Stimulated activated CD8-positive, alpha-beta memory T cell treated with anti-CD3 and anti-CD28 coated beads, Interleukin-7, amount 100 ng/mL, for 24 hours (primary cell): ENCODE measurements around the gene MPG.
A peak's percentile ranks its signal among the peaks of the same experiment; 100 is the strongest.
"Not testable (repeated sequence)": the region's sequence is repeated elsewhere in the genome, so short reads cannot be mapped to it uniquely, and the experiment has no call there.

Experiments used
- DNase-seq: peaks from one replicate; pipeline ENCODE4 v3.0.0-alpha.2; 2020; ENCODE audit warnings: low read depth

Gene MPG, protein sequence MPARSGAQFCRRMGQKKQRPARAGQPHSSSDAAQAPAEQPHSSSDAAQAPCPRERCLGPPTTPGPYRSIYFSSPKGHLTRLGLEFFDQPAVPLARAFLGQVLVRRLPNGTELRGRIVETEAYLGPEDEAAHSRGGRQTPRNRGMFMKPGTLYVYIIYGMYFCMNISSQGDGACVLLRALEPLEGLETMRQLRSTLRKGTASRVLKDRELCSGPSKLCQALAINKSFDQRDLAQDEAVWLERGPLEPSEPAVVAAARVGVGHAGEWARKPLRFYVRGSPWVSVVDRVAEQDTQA

DNA sequence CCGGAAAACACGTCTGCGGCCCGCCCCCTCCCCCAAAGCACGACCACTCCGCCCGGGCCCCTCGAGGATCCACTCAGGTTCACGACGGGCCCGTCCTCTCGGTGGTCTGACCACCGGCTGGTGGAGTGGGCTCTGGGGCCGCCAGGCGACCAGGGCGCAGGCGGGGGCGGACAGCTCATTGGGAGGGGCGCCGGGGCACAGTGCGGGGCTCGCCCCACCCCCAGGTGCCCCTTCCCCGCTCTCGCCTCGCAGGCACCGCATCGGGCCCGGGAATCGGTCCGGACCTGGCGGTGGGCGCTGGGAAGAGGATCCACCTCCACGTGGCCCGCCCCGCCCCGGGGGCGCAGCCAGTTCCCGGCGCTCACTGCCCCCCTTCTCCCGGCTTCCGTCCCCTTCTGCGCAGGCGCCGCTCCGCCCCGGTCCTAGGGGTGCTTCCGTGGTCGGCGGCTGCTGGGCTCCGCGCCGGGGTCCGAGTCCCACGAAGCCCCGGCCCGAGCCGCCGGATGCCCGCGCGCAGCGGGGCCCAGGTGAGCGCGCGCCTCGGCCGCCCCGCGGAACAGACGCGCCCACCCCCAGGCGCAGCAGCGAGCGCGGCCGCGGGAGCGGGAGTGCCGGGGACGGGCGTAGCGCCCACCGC is at the start of gene MPG:
Gene MPG (plus strand): TSS at position 419 of the 637 bp plus-strand sequence. CDS start 85 bp downstream, at position 504.
- peak; percentile 65 for DNase-seq

DNA sequence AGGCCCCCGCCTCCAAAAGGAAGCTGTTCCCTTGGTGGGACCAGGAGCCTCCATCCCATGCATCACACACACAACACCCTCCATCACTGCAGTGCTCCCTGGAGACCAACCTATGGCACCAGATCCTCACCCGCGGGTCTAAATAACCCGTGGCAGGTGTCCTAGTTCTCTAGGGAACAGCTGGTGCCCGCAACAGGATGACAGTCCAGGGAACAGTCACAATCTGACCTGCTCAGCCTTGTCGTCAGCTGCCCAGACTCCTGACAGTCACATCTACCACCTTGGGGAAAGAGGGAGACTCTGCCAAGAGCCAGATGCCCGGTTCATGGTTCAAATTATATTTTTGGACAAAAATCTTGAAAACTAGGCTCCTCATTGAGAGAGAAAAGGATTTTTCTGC is 47.4 kb upstream of the MPG start:
- DNase-seq = not testable (repeated sequence)

DNA sequence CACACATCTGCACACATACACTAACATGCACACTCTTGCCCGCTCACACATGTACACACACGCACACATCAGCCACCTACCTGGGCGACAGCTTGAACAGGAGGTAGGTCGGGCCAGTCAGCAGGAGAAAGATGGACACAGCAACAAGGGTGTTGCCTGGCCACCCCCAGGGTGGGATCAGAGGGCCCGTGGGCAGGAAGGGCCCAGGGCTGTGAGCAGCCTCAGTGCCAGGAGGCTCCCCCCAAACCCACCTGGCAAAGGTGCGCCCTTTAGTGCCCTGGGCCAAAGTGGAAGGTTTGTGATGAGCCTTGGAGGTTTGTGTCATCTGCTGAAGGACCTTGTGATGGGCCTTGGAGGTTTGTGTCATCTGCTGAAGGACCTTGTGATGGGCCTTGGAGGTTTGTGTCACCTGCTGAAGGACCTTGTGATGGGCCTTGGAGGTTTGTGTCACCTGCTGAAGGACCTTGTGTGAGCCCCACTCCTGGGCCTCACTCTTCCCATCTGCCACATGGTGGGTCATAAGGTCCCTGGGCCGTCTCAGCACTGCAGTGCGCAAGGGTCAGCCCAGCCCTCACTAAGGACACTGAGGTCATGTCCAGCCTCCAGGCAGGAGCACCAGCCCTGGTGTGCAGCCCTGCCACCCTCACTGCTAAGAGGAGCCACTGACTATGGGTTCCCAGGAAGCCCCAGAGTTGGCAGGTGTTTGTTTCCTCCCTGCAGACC is 44.7 kb upstream of the MPG start:
- not testable (repeated sequence) for DNase-seq

DNA sequence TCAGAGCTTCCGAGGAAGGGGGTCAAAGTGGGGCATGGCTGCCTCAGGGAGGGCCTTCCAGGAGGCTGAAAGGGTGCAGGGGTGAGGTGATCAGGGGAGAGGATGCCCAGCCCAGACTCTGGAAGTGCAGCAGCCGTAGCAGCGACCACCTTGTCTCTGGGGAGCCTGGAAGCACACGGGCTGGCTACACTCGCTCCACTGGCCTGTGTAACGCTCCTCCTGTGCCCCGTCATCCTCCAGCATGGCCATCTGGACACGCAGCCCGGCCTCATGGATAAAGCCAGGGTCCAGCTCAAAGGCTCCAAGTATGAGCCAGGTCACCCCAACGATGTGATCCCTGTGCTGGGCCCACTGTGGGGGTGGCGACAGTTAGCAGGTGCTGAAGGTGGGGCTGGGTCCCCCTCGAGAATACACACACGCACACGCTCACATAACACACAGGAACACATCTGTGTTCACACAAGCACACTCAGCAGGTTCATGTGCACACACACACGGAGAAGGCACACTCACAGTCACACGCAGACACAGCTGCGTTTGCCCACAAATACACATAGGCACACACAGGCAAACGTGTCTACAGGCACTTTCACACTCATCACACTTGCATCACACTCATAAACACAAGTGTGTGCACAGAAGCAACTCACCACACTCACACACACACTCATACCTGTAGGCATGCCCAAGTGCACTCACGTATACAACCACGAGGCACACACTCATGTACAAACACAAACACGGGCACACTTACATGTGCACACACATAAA is 44.0 kb upstream of the MPG start:
- no peak for DNase-seq

DNA sequence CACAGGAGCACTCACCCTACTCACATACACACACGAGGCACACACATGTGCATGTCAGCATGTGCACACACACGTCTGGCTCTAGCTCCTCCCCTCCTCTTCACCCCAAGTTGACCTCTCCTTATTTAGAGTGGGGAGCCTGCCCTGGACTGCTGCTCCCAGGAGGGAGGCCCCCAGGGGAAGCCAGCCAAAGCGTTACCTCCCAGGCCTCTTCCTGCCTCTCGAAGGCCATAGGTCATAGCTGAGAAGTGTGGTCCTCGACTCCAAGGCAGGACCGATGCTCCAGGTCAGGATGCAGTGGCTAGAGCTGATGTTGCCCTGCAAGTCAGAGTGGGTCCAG is 43.4 kb upstream of the MPG start:
- no peak for DNase-seq

DNA sequence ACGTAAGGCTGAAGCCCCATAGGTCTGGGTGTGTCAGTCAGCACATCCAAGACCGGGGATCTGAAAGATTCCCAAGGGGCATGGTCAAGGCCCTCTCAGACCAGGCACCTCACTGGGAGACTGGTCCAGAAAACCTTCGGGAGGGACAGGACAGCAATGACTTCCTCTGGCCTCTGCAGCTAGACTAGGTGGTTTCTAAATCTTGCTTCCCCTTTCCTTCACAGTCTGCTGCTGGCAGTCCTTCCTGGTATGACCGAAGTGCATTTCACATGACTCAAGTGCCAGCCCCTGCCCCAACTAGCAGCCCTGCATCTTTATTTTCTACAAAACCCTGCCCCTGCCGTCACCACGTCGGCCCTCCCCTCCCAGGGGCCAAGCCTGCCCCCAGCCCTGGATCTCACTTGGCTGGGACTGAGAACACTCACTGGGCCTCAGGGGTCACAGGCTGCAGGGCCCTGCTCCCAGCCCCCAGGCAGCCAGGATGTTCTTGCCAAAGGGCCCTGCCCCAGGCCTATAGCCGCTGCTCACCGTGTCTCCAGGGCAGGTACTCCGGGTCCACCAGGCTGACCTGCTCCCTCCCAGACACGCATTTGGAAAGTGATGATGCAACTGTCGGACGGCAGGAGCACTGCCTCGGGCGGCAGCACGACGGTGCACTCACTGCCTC is 42.9 kb upstream of the MPG start:
- DNase-seq = no peak

DNA sequence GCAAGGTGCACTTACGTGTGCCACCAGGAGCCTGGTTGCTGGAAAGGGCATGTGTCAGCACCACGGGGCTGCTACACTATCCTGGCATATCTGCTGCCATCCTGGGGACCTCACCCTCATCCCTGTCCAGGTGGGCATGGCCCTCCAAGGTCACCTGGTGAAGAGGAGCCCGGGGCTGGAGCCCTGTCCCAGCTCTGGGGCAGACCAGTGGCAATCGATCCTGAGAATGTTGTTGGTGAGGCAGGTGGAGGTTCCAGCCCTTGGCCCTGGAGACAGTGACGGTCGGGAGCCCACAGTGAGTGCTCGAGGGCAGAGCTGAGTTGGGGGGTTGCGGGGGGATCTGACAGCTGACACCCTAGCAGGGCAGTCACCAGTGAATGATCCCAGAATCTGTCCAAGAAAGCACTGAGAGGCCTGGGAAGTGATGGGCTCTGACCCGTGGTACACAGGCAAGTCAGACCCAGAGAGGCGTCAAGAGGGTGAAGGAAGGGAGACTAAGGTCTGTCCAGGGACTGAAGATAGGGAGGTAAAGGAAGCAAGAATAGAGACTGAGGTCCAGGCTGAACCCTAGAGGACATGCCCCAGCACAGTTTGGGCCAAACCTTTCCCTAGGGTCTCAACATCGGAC is 42.2 kb upstream of the MPG start:
- no peak for DNase-seq

DNA sequence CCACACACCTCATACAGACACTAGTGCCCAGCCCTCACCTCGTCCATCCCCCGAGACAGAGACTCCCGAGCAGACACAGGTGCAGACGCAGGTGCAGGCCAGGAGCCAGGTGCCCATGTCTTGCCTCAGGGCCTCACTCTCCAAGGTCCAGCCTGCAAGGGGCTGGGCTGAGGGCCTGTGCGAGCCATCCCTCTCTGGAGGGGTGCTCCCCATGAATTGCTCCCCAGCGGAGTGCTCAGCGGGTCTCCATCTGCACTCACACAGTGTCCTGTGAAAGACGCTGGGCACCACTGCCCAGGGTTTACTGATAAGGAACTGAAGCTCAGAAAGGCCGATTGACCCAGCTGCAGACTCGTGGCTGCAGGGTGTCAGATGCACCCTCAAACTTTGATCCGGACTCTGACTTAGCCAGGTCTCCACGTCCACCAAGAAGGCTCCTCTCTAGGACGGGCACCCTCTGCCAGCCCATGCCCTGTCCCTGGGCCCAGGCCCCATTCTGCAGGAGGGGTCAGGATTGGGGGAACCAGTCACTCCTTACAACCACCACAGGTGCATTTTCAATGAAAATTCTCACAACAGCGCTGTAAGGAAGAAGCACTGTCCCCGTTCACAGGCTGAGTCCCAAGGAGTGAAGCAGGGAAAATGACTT is 41.6 kb upstream of the MPG start:
- DNase-seq = no peak

DNA sequence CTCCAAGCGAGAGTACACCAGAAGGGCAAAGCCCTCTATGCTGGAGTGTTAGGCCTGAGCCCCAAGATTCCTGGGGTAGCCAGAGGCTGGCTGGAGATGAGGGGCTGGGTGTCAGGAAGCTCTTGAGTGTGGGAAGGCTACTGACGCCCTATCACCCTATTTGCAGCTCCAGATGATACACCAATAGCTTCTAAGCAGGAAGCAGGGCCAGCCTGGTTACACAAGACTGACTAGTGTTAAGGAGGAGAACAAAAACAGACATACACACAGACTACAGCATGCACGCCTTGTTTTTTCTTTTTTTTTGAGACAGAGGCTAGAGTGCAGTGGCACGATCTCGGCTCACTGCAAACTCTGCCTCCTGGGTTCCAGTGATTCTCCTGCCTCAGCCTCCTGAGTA is 40.5 kb upstream of the MPG start:
- DNase-seq = no peak

DNA sequence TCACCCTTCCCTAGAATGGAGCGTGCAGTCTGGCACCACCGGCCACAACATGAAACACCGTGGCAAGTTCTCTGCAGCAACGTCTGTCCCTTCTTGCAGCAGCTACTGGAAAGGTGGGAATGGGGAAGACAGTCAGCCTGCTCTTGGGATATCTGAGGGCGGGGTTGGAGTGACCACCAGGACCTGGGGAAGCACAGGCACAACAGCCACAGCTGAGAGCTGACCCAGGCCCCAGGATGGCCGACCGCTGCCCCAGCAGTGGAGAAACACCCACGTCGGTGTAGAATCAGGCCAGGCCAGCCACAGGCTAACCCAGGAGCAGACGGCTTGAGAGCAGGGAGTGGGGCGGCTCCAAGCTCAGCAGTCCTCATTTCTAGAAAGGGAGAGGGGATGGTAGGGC is 39.8 kb upstream of the MPG start:
- not testable (repeated sequence) for DNase-seq

DNA sequence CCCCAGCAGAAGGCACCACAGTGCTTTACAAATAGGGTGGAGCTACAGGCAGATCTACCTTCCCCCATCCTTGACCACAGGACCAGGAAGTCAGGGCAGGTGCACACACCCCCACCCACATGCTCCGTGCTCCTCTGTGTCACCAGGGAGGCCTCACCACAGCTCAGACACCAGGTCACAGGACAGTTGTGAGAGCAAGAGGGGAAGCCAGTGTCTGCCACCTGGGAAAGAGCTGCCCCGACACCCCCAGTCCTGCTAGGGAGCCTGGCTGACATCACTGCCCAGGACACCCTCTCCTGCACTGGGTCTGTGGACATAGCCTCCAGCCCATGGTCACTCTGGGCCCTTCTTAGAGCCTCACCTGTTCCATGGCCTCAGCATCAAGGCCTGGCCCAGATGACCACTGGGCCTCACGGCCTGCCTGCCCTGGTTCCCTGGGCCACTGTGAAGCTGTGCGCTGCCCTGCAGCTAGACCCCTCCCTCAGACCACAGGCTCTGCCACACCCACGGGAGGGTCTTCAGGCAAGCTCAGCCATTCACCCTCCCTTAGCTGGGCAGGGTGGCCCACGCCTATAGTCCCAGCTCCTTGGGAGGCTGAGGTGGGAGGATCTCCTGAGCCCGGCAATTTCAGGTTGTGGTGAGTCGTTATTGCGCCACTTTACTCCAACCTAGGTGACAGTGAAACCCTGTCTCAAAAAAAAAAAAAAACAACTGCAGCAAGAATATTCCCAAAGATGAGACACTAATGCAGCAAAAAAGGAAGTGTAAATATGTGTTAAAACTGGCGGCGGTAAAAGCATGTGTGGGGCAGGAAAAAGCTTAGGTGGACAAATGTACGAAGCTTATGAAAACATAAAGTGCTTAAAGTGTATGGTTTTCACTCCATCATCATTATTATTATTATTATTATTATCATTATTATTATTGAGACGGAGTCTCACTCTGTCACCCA is 38.8 kb upstream of the MPG start:
- no peak for DNase-seq

DNA sequence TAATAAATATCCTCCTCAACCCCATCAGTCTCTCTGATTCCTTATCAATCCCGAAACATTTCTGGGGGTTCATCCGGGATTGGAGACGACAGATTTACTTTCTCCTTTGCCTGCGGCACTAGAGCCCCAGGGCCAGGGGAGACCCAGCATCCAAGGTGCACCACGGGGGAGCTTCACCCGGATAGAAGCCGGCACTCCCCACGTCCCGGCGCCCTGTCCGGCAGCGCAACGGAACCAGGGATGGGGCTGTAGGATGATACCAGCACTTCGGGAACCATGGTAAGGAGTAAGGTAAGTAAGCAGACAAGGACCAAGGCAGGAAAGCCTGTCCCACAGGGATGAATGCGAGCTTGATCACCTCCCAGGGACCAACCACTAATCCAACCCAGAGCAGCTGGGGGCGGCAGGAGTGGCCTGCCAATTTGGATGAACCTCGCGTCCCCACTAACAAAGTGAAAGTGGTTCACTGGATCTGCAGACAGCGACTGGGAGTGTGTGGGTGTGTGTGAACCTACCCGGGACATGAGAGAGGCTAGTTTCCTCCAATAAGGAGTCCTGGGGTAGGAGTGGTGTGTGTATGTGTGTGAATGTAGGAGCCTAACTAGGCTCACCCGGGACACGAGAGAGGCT is 36.5 kb upstream of the MPG start:
- no peak for DNase-seq

DNA sequence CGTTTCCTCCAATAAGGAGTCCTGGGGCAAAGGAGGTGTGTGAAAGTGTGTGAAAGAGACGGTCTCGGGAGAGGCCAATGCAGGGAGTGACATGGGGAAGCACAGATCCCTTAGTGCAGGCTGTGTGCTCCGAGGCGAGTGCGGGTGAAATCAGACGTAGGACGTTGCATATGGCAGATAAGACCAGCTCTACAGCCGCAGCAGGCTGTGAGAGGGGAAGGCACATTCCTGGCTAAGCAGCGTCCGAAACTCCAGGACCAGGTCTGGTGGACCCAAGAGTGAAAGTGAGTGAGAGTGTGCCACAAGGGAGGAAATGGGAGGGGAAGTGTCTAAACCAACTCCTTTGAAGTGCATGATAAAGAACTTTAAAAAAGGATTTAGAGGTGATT is 36.0 kb upstream of the MPG start:
- no peak for DNase-seq

DNA sequence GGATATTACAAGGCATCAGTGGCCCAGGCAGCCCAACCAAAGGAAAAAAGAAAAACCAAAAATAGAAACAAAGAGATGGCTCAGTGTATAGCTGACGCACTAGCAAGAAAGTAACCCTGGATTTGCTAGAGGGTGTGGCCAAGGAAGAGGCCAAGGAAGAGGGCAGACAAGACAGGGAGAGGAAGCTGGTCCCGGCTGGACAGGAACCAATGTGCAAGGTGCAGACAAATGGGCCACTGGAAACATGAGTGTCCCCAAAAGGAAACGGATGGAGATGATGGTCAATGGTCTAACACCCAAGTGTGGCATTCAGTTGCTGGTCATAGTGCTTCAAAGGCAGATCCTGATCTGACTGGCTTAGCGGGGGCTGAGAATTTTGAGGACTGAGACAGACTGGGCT is 35.3 kb upstream of the MPG start:
- DNase-seq = no peak

DNA sequence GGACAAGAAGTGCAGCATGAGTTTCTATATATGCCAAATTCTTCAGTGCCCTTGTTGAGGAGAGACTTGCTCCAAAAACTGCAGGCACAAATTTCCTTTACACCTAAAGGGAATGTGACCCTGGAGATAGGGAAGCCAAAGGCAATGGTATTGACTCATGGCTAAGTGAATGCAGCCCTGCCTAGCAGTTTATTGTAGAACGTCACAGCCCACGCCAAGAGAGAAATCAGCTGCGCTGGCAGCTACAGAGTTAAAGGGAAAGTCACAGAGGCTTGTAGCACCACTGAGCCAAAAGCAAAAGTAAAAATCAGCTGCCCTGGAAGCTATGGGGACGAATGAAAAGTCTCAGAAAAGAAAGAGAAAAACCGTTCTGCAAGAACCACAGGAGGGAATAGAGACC is 34.7 kb upstream of the MPG start:
- no peak for DNase-seq

DNA sequence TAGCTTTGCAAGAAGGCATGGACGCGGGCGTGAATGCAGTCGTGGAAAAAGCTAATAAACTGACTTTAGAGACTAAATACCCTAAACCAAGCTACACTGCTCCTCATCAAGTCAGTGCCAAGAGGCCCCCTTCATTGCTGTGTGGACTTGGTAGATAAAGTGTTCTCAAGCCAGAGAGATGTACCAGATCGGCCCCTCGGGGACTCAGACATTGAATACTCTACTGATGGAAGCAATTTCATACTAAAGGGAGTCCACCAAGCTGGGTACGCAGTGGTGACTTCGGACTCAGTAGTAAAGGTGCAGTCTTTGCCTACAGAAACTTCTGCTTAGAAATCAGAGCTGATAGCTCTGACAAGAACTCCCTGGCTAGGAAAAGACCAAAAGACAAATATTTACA is 33.4 kb upstream of the MPG start:
- no peak for DNase-seq

DNA sequence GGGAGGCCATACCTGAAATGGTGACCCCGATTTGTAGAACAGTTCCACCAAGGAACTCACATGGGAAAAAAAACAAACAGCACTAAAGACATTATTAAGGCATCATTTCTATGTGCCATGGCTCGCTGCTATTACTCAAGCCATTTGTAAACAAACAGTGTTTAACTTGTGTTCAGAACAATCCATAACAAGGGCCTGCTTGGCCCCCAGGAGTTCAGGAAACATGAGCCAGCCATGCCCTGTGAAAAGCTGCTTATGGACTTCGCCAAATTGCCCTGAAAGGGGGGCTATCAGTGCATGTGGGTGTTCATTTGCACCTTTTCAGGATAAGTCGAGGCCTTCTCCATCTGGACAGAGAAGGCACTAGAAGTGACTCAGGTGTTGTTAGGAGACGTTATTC is 32.6 kb upstream of the MPG start:
- DNase-seq = no peak

DNA sequence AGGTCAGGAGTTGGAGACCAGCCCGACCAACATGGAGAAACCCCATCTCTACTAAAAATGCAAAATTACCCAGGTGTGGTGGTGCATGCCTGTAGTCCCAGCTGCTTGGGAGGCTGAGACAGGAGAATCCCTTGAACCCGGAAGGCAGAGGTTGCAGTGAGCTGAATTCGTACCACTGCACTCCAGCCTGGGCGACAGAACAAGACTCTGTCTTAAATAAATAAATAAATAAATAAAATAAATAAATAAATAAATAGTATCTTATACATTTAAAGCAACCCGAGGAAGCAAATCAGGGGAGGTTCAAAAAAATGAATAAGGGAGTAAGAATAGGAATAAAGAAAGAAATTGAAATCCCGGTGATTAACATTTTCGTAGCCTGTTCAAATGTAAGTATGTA is 31.5 kb upstream of the MPG start:
- not testable (repeated sequence) for DNase-seq

DNA sequence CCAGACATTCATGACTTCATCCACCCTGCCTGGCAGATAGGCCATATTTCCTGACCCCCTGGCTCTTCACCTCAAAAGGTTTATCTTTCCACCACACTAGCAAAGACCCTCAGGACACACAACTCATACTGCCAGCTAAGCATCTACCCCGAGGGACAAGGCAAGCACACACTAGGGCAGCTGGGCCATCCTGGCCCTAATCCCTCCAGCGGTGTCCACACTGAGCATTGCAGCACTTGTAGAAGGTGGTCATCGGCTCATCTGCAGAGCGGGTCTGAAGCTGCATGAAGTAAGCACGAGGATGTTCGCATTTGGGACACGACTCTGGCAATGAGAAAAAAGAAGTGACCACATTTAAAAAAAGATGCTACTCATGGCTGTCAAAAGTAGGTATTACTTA is 30.8 kb upstream of the MPG start:
- no peak for DNase-seq
